GM18519 (cell line): ENCODE results near the gene WDR46.
A peak's percentile ranks its signal among the peaks of the same experiment; 100 is the strongest.
"Not testable (repeated sequence)": the region's sequence is repeated elsewhere in the genome, so short reads cannot be mapped to it uniquely, and the experiment has no call there.

ENCODE experiments used
- ATAC-seq: cut with Tn5 transposase; IDR thresholded peaks from one replicate; pipeline ENCODE4 v1.9.1; 2021; ENCODE audit warnings: mild to moderate bottlenecking, moderate library complexity; ENCODE audit not compliant: unreplicated experiment, low FRiP score

The WDR46 gene

DNA sequence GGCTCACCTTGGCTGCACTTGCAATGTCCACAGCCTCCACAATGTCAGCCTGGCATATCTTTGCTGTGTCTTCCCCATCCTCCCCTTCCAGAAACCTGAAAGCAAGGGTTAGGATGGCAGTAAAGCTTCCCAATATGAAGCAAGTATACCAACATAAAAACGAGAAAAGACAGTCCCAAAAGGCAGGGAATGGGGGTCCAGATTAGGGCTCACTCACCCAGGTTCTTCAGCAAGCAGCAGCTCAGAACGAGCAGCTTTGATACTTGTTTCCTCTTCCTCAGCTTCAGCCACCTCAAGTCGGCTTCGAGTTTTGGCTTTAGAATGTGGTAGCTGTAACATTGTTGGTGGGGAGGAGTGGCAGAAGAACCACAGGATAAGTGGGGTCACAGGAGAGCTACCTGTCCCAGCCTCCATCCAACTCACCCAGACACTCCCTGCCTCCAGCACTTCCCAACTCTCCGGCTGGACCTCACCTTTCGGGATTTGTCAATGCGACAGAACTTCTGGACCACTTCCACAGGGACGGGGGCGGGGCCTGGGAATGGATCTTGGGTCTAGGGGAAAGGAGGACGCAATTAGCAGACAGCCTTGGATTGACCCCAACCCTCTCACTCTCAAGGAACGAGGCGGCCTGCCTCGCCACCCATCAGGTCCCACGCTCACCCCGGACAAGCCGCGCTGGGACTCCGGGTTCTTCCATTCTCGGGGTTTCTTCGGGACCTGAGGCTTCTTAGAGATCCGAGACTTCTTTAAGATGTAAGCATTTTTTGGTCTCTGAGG lies 708 bp downstream of the WDR46 start:
- ATAC-seq, result no peak

DNA sequence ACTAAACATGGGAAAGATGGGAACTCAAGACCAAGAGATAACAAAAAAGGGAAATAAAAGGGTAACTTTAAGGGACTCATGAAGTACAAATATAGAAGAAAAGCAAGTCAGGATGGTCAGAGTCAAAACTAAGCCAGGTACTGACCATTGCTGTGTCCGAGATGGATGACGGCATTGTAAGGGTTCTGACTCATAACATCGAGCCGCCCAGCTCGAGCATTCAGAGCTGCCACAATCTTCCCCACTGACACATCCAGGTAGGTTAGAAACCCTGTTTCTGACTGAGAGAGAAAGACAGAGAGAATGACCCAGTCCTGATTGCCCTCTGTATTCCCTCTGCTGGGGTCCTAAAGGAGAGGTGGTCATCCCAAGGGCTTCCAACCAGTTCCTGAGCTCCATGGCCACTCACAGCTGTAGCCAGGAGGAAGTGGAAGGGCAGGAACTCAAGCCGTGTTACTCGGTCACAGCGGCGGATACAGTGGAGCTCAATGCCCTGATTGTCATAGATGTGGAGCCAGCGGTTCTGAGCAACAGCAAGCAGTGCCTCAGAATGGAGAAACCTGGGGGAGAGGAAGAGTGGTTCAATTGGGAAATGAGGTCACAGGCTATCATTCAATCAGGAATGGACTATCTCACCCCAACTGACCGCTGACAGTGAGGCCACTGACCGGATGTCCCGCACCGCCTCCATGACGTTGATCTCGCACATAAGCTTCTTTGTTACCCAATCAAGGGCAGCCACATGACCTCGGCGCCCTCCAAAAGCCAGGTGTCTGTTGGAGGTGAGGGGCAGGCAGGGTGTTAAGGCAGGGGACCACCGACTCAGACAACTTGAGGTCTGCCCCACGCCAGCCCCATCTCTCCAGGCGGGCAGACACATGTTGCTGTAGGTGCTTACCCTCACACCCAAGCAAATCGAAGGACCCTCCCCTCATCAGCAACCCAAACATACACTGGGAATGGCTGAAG lies 1.8 kb downstream of the WDR46 start:
- ATAC-seq, result no peak

DNA sequence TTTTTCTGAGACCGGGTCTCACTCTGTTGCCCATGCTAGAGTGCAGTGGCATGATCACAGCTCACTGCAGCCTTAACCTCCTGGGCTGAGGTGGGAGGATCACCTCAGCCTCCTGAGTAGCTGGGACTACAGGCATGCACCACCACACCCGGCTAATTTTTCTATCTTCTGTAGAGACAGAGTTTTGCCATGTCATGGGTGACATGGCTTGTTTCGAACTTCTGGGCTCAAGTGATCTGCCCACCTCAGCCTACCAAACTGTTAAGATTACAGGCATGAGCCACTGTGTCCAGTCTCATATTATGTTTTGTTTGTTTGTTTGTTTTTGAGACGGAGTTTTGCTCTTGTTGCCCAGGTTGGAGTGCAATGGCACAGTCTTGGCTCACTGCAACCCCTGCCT lies 3.8 kb downstream of the WDR46 start:
- ATAC-seq, result not testable (repeated sequence)

- ATAC-seq, result no peak
Observed at GRCh38 chr6:33280539-33280938, 8.5 kb downstream of the WDR46 start.

GRCh38 chr6:33279971-33280511 lies 9.0 kb downstream of the WDR46 start:
- ATAC-seq, result no peak

- no peak for ATAC-seq
Observed at GRCh38 chr6:33279257-33279695, 9.8 kb downstream of the WDR46 start.

DNA sequence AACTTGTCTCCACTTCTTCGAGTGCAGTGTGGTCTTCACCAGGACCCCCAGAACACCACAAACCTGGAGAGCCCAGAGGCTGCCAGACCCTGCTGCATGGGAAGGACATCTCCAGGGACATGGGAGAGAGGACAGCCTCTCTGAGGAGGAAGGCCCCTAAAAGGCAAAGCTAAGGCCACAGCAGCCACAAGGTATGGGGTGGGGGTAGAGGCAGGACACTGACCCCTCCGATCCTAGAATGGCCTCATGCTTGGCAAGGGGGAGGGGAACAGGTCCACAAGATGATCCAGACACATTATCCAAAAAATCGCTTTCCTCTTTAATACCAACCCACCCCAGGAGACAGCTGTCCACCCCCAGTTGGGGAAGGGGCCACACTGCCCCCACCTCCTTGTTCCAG lies 10.2 kb downstream of the WDR46 start:
- no peak for ATAC-seq

GRCh38 chr6:33278392-33278741 lies 10.7 kb downstream of the WDR46 start:
- no peak for ATAC-seq

- ATAC-seq, result no peak
Observed at GRCh38 chr6:33277663-33278391, 11.2 kb downstream of the WDR46 start.

DNA sequence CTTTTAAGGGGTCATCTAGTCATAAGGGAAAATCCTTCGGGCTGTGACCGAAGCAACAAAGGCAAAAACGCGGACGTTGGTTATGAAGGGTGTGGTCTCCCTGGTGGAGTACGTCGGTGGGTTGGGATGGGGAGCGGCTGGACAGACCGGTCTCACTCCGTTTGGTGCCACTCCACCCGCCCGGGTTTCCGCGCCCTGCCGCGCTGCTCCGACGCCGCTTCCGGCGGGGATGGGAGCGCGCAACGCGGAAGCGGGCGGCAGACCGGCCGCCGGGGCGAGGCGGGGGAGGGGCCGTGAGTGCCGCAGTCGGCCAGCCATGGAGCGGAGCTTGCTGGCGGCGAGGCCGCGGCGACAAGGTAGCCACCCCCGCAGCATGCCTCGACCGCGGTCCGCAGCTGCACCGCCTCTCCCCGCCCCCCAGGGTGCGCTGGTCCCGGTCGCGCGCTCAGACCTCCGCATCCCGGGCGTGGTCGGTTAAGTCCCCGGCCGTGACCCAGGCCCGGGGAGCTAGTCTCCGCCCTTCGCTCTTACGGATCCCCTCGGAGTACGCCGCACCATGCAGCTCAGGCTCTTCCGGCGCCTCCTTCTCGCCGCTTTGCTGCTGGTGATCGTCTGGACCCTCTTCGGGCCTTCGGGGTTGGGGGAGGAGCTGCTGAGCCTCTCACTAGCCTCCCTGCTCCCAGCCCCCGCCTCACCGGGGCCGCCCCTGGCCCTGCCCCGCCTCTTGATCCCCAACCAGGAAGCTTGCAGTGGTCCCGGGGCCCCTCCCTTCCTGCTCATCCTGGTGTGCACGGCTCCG lies 12.0 kb downstream of the WDR46 start, which contains the start of gene B3GALT4:
Gene B3GALT4, plus strand, starts transcription at position 260 of the 799 bp plus-strand sequence. Its CDS starts 297 bp downstream, at position 557.
- peak; percentile 40 for ATAC-seq

DNA sequence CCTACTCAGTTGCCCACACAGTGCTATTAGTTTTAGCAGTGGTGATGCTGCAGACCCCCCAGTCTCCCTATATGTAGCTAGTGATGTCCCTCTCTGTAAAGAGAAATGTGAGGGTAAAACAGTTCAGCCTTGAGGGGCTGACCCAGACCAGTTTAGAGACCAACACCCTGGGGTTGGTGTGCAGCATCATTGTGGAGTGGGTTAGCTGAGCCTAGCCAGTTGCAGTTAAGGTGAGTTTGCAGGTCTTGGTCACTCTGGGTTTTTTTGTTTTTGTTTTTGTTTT lies 12.5 kb downstream of the WDR46 start:
- no peak for ATAC-seq

DNA sequence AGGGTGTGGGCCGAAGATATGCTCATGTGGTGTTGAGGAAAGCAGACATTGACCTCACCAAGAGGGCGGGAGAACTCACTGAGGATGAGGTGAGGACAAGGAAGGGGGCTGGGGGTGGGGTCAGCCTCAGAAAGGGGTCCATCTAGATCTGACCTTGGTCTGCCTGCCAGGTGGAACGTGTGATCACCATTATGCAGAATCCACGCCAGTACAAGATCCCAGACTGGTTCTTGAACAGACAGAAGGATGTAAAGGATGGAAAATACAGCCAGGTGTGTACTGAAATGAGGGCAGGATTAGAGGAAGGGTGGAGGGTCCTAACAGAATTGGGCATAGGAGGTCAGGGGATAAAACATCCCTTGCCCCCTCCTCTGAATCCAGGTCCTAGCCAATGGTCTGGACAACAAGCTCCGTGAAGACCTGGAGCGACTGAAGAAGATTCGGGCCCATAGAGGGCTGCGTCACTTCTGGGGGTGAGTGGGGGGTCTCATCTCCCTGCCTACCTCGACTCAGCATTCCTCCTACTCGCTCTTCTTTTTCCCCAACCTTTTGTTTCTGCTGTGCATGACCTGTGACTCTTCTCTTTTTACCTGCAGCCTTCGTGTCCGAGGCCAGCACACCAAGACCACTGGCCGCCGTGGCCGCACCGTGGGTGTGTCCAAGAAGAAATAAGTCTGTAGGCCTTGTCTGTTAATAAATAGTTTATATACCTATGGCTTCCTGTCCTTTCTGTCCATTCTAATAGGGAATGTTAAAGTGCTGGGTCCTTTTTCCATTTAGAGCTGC lies 13.1 kb downstream of the WDR46 start:
- not testable (repeated sequence) for ATAC-seq

GRCh38 chr6:33273924-33274902 lies 14.8 kb downstream of the WDR46 start:
- ATAC-seq, result no peak

- ATAC-seq, result no peak
Observed at GRCh38 chr6:33273129-33273923, 15.7 kb downstream of the WDR46 start.

- no peak for ATAC-seq
Observed at GRCh38 chr6:33272275-33273128, 16.5 kb downstream of the WDR46 start.
